T47D (cell line): ENCODE measurements around the gene SPRYD7.

Experiments
- DNase-seq, 2 experiments: peaks; one replicate each; pipeline versions ENCODE4 v3.0.0 to v3.0.0-alpha.2; 2011 to 2012; ENCODE audit warnings: low read depth in 1 of 2, low spot score in 1 of 2
- JUND ChIP-seq: IDR thresholded peaks from 2 replicates; pipeline ENCODE4 v1.6.1; 2012; ENCODE audit warnings: low read depth
- in situ Hi-C: cut with HindIII; loops from 2 replicates; pipeline ENCODE4 v1.10.0; 2016; ENCODE audit warnings: low sequenced_read_pairs, low pct_unique_long_range_greater_than_20kb

SPRYD7 gene

GRCh38 chr13:49864509-49864908 lies 71.6 kb downstream of the SPRYD7 start:
- no peak for DNase-seq
- no peak for TF ChIP-seq JUND
- in situ Hi-C loops: no loop called here
